ENCODE data around the gene ATXN1L. TPM values are rescaled to one million over a fixed set of nuclear protein-coding genes. Genes with fewer than 3 reads are reported as not detected.

Gene ATXN1L
- total RNA-seq, 2 experiments from 2014 or later = 15.4 to 16.9 TPM

GRCh38 chr16:71869089-71869488, 23.3 kb downstream of the ATXN1L start:
- no peak for DNase-seq
- ChIA-PET CTCF (interaction anchor here (6.1 kb wide), 1 partner anchor 13 kb away, joined by 83 read pairs; the partner anchor contains the start of gene ZNF821), POLR2A (no interaction called here)
- H3K27ac Mint-ChIP-seq = no peak overlapping the region
- H3K27me3 Mint-ChIP-seq = no peaks in the 10 kb centered on the region
- no peak for ATAC-seq
- H3K9me3 Mint-ChIP-seq (ENCODE audit: low read depth) = no peaks in the 10 kb centered on the region
- peaks cover 41% of the 10 kb centered on the region for H3K4me1 Mint-ChIP-seq
- intact Hi-C loops (cut with DNase I, micrococcal nuclease) = no loop called here
- H3K4me3 Mint-ChIP-seq = no peak overlapping the region
- H3K36me3 Mint-ChIP-seq (ENCODE audit: low read depth) = peaks cover 11% of the 10 kb centered on the region

- Mint-ChIP-seq H3K36me3 (ENCODE audit: low read depth) (peaks cover 6% of the 10 kb centered on the region), H3K4me3 (no peak overlapping the region), H3K27me3 (no peaks in the 10 kb centered on the region), H3K27ac (no peak overlapping the region), H3K4me1 (peaks cover 25% of the 10 kb centered on the region), H3K9me3 (ENCODE audit: low read depth) (no peaks in the 10 kb centered on the region)
- peak; percentile 20 for ATAC-seq
- CTCF ChIA-PET = interaction anchor here (0.9 to 6.1 kb wide), 6 partner anchors 11 to 91 kb away, joined by 3 to 83 read pairs (median 3); partner anchors contain the start of genes AP1G1 and ZNF821
- POLR2A ChIA-PET = interaction anchor here (0.6 kb wide), 1 partner anchor 69 kb away, joined by 4 read pairs; no protein-coding TSS in a partner anchor
- no peak for DNase-seq
- intact Hi-C loops (cut with DNase I, micrococcal nuclease) = no loop called here
These were observed 25.0 kb downstream of the ATXN1L start for GRCh38 chr16:71870818-71871217.

GRCh38 chr16:71873199-71873598, 27.4 kb downstream of the ATXN1L start:
- POLR2A ChIA-PET = interaction anchor here (1.2 to 1.6 kb wide), 2 partner anchors 10 to 67 kb away, joined by 3 to 4 read pairs; partner anchors contain the start of gene ZNF821
- intact Hi-C loops (cut with DNase I, micrococcal nuclease) = no loop called here
- peak; percentile 27 for ATAC-seq

GRCh38 chr16:71878911-71879310, 33.1 kb downstream of the ATXN1L start:
- H3K9me3 Mint-ChIP-seq (ENCODE audit: low read depth) = no peaks in the 10 kb centered on the region
- ATAC-seq (no peak), DNase-seq (no peak)
- H3K27ac Mint-ChIP-seq = peak overlapping the region; percentile 4
- H3K27me3 Mint-ChIP-seq = no peaks in the 10 kb centered on the region
- intact Hi-C loops (cut with DNase I, micrococcal nuclease) = no loop called here
- H3K4me3 Mint-ChIP-seq = no peak overlapping the region
- POLR2A ChIA-PET = no interaction called here
- H3K36me3 Mint-ChIP-seq (ENCODE audit: low read depth) = peaks cover 16% of the 10 kb centered on the region
- peaks cover 38% of the 10 kb centered on the region for H3K4me1 Mint-ChIP-seq
- CTCF ChIA-PET = interaction anchor here (6.8 kb wide), 1 partner anchor 7 kb away, joined by 83 read pairs; no protein-coding TSS in a partner anchor

More at GRCh38 chr16:71873199-71873598, 27.4 kb downstream of the ATXN1L start:
- H3K27me3 Mint-ChIP-seq = no peaks in the 10 kb centered on the region
- peaks cover 11% of the 10 kb centered on the region for H3K36me3 Mint-ChIP-seq (ENCODE audit: low read depth)
- DNase-seq = no peak
- H3K9me3 Mint-ChIP-seq (ENCODE audit: low read depth) = no peaks in the 10 kb centered on the region
- CTCF ChIA-PET = interaction anchor here (0.5 to 6.1 kb wide), 7 partner anchors 9 to 1216 kb away, joined by 3 to 83 read pairs (median 5); partner anchors contain the start of gene ZNF821
- H3K4me3 Mint-ChIP-seq = peak overlapping the region; percentile 40
- H3K27ac Mint-ChIP-seq = peak overlapping the region; percentile 55
- peaks cover 25% of the 10 kb centered on the region for H3K4me1 Mint-ChIP-seq

GRCh38 chr16:71880176-71880575, 34.4 kb downstream of the ATXN1L start:
- H3K9me3 Mint-ChIP-seq (ENCODE audit: low read depth) = no peaks in the 10 kb centered on the region
- POLR2A ChIA-PET = interaction anchor here (1.9 kb wide), 1 partner anchor 8 kb away, joined by 6 read pairs; no protein-coding TSS in a partner anchor
- peaks cover 15% of the 10 kb centered on the region for H3K36me3 Mint-ChIP-seq (ENCODE audit: low read depth)
- no peak overlapping the region for H3K4me3 Mint-ChIP-seq
- intact Hi-C loops (cut with DNase I, micrococcal nuclease) = loop anchor here (2.0 to 5.0 kb wide), 5 partner anchors 15 to 158 kb away; partner anchors contain the start of genes ATXN1L (in 1 of the 2), IST1 (in 1 of the 2) and PHLPP2 (in 1 of the 2)
- DNase-seq = no peak
- CTCF ChIA-PET = interaction anchor here (1.3 to 6.8 kb wide), 6 partner anchors 8 to 91 kb away, joined by 3 to 83 read pairs (median 22); partner anchors contain the start of gene IST1
- no peaks in the 10 kb centered on the region for H3K27me3 Mint-ChIP-seq
- ATAC-seq = no peak
- H3K4me1 Mint-ChIP-seq = peaks cover 44% of the 10 kb centered on the region
- H3K27ac Mint-ChIP-seq = no peak overlapping the region

GRCh38 chr16:71882505-71883167, 36.9 kb downstream of the ATXN1L start:
- ChIA-PET CTCF (interaction anchor here (0.6 to 6.8 kb wide), 30 partner anchors 10 to 211 kb away, joined by 3 to 83 read pairs (median 4); partner anchors contain the start of genes AP1G1, DHX38, IST1 and TXNL4B), POLR2A (interaction anchor here (0.6 to 1.6 kb wide), 9 partner anchors 10 to 161 kb away, joined by 3 to 14 read pairs (median 3); partner anchors contain the start of gene AP1G1)
- Mint-ChIP-seq H3K4me1 (peaks cover 48% of the 10 kb centered on the region), H3K4me3 (peak overlapping the region; percentile 71), H3K9me3 (ENCODE audit: low read depth) (no peaks in the 10 kb centered on the region), H3K27ac (peak overlapping the region; percentile 68), H3K27me3 (no peaks in the 10 kb centered on the region), H3K36me3 (ENCODE audit: low read depth) (peaks cover 10% of the 10 kb centered on the region)
- peak; percentile 83 for DNase-seq
- intact Hi-C loops (cut with DNase I, micrococcal nuclease) = loop anchor here (1.0 to 5.0 kb wide), 6 partner anchors 35 to 160 kb away; partner anchors contain the start of genes ATXN1L (in 1 of the 2) and PHLPP2 (in 1 of the 2)
- ATAC-seq = peak; percentile 58

- intact Hi-C loops (cut with DNase I, micrococcal nuclease) = loop anchor here (2.0 to 5.0 kb wide), 5 partner anchors 36 to 161 kb away; partner anchors contain the start of genes ATXN1L (in 1 of the 2) and PHLPP2 (in 1 of the 2)
These were observed 37.5 kb downstream of the ATXN1L start for GRCh38 chr16:71883168-71883848.

GRCh38 chr16:71883849-71884638, 38.3 kb downstream of the ATXN1L start, which contains the start of gene ZNF821:
ZNF821 (minus strand) TSS chr16:71884182; CDS start chr16:71879946, 4,236 bp downstream.
- Mint-ChIP-seq H3K4me1 (peaks cover 48% of the 10 kb centered on the region), H3K4me3 (peak within 1 kb of the TSS; percentile 84)
- POLR2A ChIA-PET = interaction anchor here (0.6 to 1.9 kb wide), 12 partner anchors 11 to 209 kb away, joined by 3 to 11 read pairs (median 4); partner anchors contain the start of genes AP1G1, IST1 and TXNL4B

More at GRCh38 chr16:71883168-71883848, 37.5 kb downstream of the ATXN1L start:
- ChIA-PET CTCF (interaction anchor here (0.9 to 6.8 kb wide), 21 partner anchors 9 to 101 kb away, joined by 3 to 83 read pairs (median 8); partner anchors contain the start of genes AP1G1 and IST1), POLR2A (interaction anchor here (0.6 to 1.9 kb wide), 9 partner anchors 11 to 77 kb away, joined by 3 to 11 read pairs (median 4); partner anchors contain the start of genes AP1G1 and IST1)
- no peaks in the 10 kb centered on the region for H3K27me3 Mint-ChIP-seq
- DNase-seq (peak; percentile 81), ATAC-seq (peak; percentile 27)
- peaks cover 10% of the 10 kb centered on the region for H3K36me3 Mint-ChIP-seq (ENCODE audit: low read depth)
- H3K4me3 Mint-ChIP-seq = peak overlapping the region; percentile 71
- no peaks in the 10 kb centered on the region for H3K9me3 Mint-ChIP-seq (ENCODE audit: low read depth)
- H3K4me1 Mint-ChIP-seq = peaks cover 48% of the 10 kb centered on the region
- H3K27ac Mint-ChIP-seq = peak overlapping the region; percentile 68

GRCh38 chr16:71885261-71885650, 39.5 kb downstream of the ATXN1L start:
- peak overlapping the region; percentile 84 for H3K4me3 Mint-ChIP-seq
- ATAC-seq (no peak), DNase-seq (no peak)
- peaks cover 4% of the 10 kb centered on the region for H3K36me3 Mint-ChIP-seq (ENCODE audit: low read depth)
- intact Hi-C loops (cut with DNase I, micrococcal nuclease) = no loop called here
- ChIA-PET CTCF (interaction anchor here (0.7 to 6.8 kb wide), 5 partner anchors 9 to 77 kb away, joined by 3 to 83 read pairs (median 4); no protein-coding TSS in a partner anchor), POLR2A (interaction anchor here (0.7 to 1.5 kb wide), 3 partner anchors 13 to 76 kb away, joined by 4 to 7 read pairs (median 4); no protein-coding TSS in a partner anchor)
- peak overlapping the region; percentile 76 for H3K27ac Mint-ChIP-seq
- H3K4me1 Mint-ChIP-seq = peaks cover 39% of the 10 kb centered on the region
- H3K27me3 Mint-ChIP-seq = no peaks in the 10 kb centered on the region
- H3K9me3 Mint-ChIP-seq (ENCODE audit: low read depth) = no peaks in the 10 kb centered on the region

More at GRCh38 chr16:71883849-71884638, 38.3 kb downstream of the ATXN1L start, which contains the start of gene ZNF821:
- peak within 1 kb of the TSS; percentile 84 for H3K27ac Mint-ChIP-seq
- peaks cover 7% of the 10 kb centered on the region for H3K36me3 Mint-ChIP-seq (ENCODE audit: low read depth)
- no peaks in the 10 kb centered on the region for H3K9me3 Mint-ChIP-seq (ENCODE audit: low read depth)
- peak; percentile 89 for DNase-seq
- intact Hi-C loops (cut with DNase I, micrococcal nuclease) = loop anchor here (1.0 to 5.0 kb wide), 11 partner anchors 11 to 209 kb away; partner anchors contain the start of genes ATXN1L (in 2 of the 2), IST1 (in 2 of the 2), DHODH (in 1 of the 2) and DHX38 (in 1 of the 2)
- no peaks in the 10 kb centered on the region for H3K27me3 Mint-ChIP-seq
- CTCF ChIA-PET = interaction anchor here (0.6 to 6.8 kb wide), 17 partner anchors 9 to 94 kb away, joined by 3 to 83 read pairs (median 5); partner anchors contain the start of genes AP1G1 and IST1
- peak; percentile 66 for ATAC-seq

- ATAC-seq = no peak
- CTCF ChIA-PET = interaction anchor here (0.6 kb wide), 1 partner anchor 148 kb away, joined by 3 read pairs; no protein-coding TSS in a partner anchor
These were observed 43.4 kb downstream of the ATXN1L start for GRCh38 chr16:71889147-71889546.

More at GRCh38 chr16:71889147-71889546, 43.4 kb downstream of the ATXN1L start:
- POLR2A ChIA-PET = no interaction called here
- H3K9me3 Mint-ChIP-seq (ENCODE audit: low read depth) = no peaks in the 10 kb centered on the region
- no peaks in the 10 kb centered on the region for H3K27me3 Mint-ChIP-seq
- no peak overlapping the region for H3K4me3 Mint-ChIP-seq
- intact Hi-C loops (cut with DNase I, micrococcal nuclease) = no loop called here
- no peaks in the 10 kb centered on the region for H3K36me3 Mint-ChIP-seq (ENCODE audit: low read depth)
- peaks cover 16% of the 10 kb centered on the region for H3K4me1 Mint-ChIP-seq
- no peak overlapping the region for H3K27ac Mint-ChIP-seq
- DNase-seq = no peak

All from activated CD4-positive, alpha-beta T cell treated with anti-CD3 and anti-CD28 coated beads for 36 hours (primary cell).